T-helper 2 cell treated with Interferon-gamma antibody and Interleukin-4, amounts not matched to agents 100 ng/mL and 5 ng/mL, for 36 hours (primary cell): ENCODE results near the gene CREB3. TPM values are rescaled to one million over a fixed set of nuclear protein-coding genes. Genes with fewer than 3 reads are reported as not detected.

Source experiments
- intact Hi-C: fragments of 100-400 bp; cut with micrococcal nuclease; formaldehyde crosslinking; loops from one replicate; pipeline ENCODE4 v1.15.1; 2023
- total RNA-seq: library from RNA; stranded (reverse); gene quantifications from 2 replicates; pipeline ENCODE4 v1.2.3, GENCODE V29; 2022

Gene CREB3
- total RNA-seq, 1 donor from 2014 or later, result 19.9 TPM

DNA sequence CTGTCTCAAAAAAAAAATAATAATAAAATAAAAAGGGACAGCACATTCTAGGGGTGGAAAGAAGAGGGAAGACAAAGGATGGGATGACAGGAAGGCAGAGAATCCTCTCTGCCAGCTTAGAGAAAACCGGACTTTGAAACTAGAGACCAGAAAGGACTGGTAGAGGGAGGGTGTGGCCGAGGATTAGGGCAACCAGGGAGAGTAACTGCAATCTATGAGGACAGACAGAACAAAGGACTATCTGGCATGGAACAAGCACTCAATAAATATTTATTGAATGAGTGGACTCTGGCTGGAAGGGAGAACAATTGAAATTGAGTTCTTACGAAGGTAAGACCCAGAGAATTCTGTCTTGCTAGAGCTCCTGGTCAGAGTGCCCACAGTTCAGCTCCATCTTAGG is 14.1 kb downstream of the CREB3 start:
- intact Hi-C loops, result loop anchor here (5.0 kb wide), 2 partner anchors 99 to 629 kb away; partner anchors contain the start of gene ATOSB

DNA sequence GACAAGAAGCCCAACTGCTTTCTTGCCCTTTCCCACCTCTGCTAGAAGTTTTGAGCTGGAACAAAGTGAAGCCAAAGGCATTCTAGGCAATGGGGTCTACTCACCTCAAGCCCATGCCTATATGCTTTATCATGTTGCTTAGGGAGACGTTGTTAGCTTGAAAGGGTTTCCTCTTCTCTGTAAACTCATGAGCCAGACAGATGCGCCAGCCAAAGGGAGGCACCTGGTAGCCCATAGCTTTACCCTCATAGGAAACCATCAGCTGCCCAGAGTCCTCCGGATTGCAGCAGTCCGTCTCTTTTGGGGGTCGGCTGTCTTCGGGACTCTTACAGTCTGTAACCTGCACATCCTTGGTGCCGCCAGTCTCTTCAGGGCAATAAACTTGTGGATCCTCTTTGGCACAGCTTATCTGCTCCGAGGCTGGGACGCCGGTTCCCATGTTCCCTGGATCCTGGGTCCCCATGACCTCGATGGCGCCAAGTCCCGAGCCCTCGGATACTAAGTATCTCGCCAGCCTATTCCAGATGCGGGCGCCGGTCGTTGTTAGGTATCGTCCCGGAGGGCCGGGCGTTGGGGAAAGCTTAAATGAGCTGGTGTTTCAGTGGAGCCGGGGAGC is 15.9 kb downstream of the CREB3 start:
- intact Hi-C loops, result loop anchor here (2.0 to 5.0 kb wide), 3 partner anchors 66 to 631 kb away; partner anchors contain the start of genes ATOSB and HINT2

DNA sequence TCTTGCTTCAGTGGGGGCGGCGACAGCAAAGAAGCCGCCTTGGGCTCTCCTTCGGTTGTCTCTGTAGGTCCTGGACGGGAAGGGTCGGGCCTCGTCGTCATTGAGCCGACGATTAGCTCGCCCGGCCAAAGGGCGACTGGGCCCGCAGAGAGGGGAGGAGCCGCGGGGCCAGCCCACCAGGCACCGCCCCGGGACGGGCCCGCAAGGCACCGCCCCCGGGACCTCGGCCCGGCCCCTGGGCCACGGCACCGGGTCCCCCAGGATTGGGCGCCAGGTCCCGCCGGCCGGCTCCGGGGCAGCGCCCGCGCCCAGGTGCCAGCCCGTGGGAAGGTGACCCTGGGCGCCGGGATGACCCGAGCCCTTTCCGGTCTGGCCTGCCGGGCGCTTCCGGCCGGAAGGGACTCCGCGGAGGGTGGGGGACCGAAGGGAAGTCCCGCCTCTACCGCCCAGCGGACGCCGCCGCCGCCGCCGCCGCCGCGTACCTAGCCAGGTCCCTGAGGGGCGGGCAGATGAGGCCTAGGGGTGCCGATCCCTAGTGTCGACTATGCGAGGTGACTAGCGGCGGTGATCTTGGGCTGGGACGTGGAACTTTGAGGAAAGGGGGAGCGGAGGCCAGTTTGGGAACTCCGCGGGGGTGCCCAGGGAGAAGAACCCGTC is 16.5 kb downstream of the CREB3 start, which contains the start of the genes GBA2 and RGP1:
Gene GBA2, minus strand, starts transcription at position 371 of the 657 bp plus-strand sequence. CDS start 524 bp downstream, outside the sequence.
Gene RGP1, plus strand, starts transcription at position 430 of the 657 bp plus-strand sequence. CDS start 469 bp downstream, outside the sequence.
- intact Hi-C loops, result loop anchor here (1.0 to 5.0 kb wide), 6 partner anchors 13 to 632 kb away; partner anchors contain the start of genes ATOSB, CREB3, HINT2 and TLN1

DNA sequence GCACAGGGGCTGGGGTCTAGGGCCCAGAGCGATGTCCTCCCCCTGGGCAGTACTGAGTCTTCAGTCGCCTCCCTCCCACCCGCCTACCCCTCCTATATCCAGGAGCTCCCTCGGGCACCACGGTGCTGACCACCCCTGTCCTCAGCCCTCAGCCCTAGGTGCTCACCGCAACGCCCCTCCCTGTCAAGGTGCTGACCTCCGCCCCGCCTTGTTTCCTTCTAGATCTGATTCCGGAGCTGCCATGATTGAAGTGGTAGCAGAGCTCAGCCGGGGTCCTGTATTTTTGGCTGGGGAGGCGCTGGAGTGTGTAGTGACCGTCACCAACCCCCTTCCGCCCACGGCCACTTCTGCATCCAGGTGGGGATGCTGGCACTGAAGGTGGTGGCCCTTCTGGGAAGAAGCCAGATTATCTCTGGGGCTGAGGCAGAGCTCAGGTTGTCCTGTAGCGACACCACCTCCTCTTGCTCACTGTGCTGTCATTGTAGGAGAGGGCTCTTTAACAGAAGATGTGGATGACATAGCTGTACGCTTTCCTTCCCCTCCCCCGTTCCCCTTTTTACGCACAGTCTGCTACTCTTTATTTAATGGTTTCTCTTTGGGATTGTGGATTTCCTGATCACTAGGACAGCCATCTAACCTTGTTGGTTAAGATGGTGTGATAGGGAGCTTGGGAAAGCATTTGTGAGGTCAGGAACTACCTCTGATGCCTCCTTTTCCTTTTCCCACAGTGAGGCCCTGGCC is 17.2 kb downstream of the CREB3 start:
- intact Hi-C loops, result loop anchor here (1.0 to 10.0 kb wide), 7 partner anchors 13 to 1705 kb away; partner anchors contain the start of genes ATOSB, CREB3, HINT2 and TLN1

DNA sequence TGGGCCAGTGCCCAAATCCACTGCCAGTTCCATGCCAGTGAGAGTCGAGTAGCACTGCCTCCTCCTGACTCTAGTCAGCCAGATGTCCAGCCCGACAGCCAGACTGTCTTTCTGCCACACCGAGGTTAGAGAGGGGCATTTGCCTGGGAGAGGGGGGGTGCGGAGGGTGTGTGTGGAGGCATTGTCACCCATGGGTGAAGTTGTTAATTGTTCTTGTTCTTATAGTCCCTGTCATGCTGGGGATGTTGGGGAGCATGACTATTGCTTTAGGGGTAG is 17.7 kb downstream of the CREB3 start:
- intact Hi-C loops, result loop anchor here (10.0 kb wide), 1 partner anchor 1705 kb away; the partner anchor contains the start of gene UBAP2

DNA sequence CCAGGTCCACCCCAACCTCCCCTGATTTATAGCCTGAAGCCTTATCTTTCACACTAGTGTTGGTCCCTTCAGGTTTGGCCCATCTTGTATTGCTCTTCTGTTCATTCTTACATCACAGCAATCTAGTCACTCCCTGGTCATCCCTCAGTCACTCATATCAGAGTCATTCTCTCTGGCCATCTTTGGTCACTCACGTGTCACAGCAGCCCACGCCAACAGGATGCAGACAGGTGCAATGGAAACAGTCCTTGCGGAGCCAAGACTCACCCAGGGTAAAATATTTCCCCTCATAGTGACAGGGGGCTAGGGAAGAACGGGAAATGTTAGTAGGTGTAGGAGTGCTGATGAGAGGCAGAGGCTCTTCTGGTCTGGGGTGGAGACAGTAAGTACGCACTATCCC is 21.0 kb downstream of the CREB3 start:
- intact Hi-C loops, result loop anchor here (10.0 kb wide), 1 partner anchor 1709 kb away; the partner anchor contains the start of gene UBAP2

DNA sequence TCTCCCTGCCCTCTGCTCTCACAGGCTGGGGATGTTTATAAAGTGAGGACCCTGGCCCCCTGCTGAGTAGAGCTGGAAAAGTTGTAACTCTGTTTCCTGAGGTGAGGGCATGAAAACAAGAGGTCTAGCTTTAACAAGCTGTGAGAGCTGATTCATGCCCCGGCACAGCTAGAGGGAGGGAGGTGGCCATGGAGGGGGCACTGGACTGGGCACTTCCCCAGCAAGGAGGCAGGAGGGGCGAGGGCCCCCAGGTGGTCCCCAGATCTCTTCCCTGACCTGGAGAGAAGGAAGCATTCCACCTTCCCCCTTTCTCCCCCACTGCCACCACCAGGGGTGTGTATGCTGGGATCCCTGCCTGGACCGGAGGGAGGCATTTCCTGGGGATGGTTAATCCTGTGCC is 21.8 kb downstream of the CREB3 start, which contains the start of gene MSMP:
Gene MSMP, minus strand, starts transcription at position 13 of the 400 bp plus-strand sequence. CDS start 147 bp downstream, outside the sequence.
- intact Hi-C loops, result loop anchor here (10.0 kb wide), 1 partner anchor 1709 kb away; the partner anchor contains the start of gene UBAP2

DNA sequence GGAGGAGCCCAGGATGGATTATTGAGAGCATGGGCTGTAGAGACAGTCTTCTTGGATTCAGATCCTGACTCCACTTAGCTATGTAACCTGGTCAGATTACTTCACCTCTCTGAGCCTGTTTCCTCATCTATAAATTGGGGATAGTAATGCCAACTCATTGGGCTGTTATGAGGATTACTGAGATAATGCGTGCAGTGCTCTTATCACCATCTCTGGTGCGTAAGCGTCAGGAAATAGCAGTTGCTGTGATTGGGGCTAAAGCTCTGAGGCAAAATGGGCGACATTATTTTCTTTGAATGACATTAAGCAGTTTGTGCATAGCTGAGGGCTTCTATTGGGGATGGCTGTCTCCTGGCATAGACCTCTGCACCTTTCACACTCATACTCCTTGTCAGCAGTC is 22.6 kb downstream of the CREB3 start:
- intact Hi-C loops, result loop anchor here (10.0 kb wide), 1 partner anchor 1710 kb away; the partner anchor contains the start of gene UBAP2

DNA sequence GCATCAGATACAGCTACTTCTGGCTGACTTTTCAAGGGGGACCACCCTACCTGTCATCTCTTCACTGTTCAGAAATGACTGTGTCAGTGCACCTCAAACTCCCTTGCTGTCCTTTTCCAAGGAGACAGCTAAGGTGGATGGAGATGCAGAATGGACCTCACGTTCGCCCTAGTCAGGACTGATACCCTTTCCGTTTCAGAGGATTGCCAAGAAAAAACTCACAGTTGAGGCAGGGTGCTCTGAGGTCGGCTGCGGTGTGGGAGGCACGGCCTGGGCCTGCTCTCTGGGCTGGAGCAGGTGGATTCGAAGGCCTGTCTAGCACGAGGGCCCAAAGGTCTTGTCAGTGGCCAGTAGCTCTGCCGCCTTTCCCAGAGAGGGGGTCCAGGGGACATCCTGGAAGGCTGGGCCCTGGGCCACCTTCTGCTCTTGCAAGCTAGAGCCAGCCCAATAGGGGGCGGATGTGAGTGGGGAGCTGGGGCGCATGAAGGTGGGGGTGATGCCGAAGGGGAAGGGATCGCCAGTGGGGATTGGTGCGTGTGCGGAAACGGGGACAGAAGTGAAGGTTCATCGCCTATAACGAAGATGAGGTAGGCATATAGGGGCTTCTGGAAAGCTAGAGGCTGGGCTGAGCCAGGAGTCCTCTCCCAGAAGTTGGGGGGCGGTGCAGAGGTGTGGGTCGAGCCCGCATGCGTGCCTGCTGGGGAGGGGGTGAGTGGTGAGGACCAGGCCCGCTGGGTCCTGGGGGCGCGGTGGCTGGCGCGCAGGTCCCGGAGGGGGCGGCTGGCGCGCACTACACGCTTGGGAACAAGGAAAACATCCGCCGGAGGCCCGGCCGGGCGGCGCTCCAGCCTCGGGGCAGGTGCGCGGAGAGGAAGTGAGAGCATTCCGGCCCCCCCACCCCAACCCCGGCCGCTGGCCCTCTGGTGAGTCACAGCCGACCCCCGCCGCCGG is 24.1 kb downstream of the CREB3 start:
- intact Hi-C loops, result loop anchor here (2.0 to 10.0 kb wide), 2 partner anchors 56 to 1712 kb away; partner anchors contain the start of genes SPAG8 and UBAP2

DNA sequence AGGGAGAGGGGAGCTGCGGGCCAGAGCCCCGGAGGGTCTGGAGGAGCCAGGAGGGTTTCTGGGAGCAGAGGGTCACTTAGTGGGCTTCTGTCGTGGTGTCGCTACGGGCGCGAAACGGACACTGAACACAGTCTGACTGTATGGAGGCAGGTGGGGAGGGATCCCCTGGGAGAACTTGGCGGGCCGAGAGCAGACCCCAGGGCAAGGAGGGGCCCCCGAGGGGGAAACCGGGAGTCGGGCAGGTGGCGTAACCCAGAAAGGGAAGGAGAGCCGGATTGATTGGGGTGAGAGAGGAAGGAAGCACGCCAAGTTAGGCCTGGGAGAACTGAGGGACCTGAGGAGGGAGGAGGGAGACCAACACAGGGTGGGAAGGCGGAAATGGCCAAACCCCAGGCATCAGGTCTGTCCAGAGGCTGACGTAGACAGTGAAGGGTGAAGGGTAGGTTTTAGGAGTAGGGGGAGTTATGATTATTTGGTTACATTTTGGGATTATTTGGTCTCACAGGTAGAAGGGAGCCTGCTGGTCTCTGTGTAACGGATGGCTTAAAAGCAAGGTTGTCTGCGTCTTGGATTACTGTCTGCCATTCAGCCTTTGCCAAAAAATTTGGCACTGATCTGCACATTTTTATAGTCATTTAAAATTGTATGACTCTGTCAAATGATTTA is 24.9 kb downstream of the CREB3 start:
- intact Hi-C loops, result loop anchor here (2.0 to 10.0 kb wide), 2 partner anchors 55 to 1713 kb away; partner anchors contain the start of genes SPAG8 and UBAP2

DNA sequence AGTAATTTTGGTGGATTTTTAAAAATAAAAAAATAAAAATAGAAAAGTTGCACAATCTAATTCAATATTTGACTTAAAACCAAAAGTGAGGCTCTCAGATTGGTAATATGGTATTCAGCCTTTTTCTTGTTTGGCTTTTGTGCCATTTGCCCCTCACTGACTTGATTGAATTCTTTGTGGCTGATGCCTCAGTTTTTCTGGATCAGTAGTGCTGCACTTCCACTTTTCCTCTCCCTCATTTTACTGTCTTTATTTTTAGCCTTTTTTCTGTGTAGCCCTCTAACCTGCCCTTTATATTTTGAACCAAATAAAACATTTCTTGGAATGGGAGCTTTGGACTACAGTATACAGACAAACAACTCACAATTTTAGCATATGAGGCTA is 25.4 kb downstream of the CREB3 start:
- intact Hi-C loops, result loop anchor here (2.0 to 10.0 kb wide), 2 partner anchors 55 to 1713 kb away; partner anchors contain the start of genes SPAG8 and UBAP2

DNA sequence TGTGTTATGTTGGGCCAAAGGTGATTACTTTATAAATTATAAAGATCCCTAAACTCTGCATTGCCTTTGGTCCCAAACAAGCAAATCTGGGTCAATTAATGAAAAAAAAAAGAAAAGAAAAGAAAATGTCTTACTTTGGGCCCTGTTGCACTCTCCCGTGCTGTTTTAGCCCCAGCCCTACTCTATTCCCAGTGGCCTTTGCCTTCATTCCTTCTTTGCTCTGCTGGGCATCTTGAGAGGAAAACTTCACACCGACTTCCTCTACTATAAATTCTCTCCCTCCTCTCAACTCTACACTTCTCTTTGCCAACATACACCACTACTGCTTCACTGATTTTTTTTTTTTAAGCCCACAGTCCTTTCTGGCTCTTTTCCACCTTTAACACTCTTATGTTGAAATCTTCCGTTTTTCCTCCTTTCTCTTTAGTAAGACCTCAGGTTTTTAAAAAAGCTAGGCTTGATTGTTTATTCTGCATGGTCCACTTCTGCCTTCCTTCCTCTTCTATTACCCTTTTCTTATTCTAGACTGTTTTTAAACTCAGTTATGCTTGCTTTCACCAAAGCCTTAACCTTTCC is 26.1 kb downstream of the CREB3 start:
- intact Hi-C loops, result loop anchor here (10.0 kb wide), 1 partner anchor 1714 kb away; the partner anchor contains the start of gene UBAP2

DNA sequence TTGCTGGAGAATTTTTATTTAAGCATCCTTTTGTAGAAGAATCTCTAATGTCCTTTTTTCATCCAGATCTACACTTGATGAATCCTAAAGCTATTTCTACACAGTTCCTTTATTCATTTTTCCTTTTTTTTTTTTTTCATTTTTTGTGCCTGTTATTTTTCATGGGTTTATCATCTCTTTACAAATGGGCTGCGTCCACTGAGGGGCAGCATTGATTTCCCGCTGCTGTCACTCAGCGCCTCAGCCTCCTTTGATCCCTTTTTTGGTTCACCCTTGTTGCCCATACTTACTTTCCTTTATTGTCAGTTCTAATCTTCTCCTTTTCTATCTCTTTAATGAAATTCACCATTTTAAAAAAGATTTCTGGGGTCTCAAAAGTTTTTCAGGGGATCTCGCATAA is 27.3 kb downstream of the CREB3 start:
- intact Hi-C loops, result loop anchor here (10.0 kb wide), 1 partner anchor 1715 kb away; the partner anchor contains the start of gene UBAP2

DNA sequence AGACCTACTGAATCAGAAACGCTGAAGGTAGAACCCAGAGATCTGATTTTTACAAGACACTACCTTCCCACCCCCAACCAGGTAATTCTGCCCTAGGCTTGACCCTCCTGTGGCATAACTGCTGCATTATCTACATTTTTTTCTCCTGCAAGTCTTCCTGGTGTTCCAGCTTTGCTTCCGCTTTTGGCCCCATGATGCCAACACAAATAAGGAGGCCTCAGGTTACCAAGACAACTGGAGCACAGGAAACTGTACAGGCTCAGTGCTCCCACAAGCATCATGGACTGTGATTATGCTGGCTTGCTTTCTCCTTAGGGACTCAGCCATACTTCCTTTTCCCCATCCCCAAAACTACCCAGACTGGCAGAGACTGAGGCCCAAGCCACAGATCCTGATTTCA is 28.2 kb downstream of the CREB3 start:
- intact Hi-C loops, result no loop called here

DNA sequence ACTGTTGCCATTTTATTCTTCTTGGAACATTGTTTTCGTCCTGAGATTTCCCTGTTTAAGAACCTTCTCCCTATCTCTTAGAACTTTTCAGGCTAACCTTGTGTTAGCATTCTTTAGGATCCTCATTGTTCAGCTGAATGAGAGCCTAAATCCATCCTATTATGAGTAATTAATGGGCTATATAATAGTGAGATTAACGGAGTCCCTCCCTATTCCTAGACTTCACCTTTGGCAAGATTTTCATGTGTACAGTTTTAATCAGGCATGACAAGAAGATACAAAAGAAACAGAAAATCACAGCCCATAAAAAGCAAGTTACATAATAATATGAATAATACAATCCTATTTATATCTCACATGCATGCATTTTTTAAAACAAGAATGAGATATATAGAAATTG is 30.7 kb downstream of the CREB3 start:
- intact Hi-C loops, result no loop called here

DNA sequence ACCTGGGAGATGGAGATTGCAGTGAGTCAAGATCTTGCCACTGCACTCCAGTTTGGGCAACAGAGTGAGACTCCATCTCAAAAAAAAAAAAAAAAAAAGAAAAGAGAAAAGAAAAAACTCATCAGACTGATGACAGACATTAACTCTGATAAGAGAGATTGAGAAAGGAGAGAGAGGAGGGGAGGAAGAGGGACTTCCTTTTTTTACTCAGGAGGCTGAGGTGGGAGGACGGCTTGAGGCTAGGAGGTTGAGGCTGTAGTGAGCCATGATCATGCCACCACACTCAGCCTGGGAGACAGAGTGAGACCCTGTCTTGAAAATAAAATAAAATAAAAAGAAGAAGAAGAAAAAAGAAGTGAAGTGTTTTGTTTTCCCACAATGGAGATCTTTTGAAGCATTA is 31.3 kb downstream of the CREB3 start:
- intact Hi-C loops, result no loop called here

DNA sequence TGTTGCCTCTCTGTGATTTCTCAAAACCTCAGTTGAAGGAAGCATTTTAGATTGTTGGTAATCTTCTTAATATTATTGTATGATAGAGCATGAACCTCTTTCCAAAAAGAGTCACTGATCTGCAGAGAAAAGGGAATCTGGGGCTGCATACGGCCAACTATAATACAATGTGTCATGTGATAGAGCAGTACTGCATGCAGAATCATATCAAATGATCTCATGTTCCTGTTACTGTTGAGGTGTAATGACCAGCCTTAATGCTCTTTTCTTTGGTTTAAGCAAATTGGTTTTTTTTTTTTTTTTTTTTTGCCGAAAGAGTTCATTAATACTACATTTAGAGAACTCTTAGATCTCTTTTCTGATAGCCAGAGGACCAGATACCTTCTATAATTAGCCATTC is 34.5 kb downstream of the CREB3 start:
- intact Hi-C loops, result no loop called here

DNA sequence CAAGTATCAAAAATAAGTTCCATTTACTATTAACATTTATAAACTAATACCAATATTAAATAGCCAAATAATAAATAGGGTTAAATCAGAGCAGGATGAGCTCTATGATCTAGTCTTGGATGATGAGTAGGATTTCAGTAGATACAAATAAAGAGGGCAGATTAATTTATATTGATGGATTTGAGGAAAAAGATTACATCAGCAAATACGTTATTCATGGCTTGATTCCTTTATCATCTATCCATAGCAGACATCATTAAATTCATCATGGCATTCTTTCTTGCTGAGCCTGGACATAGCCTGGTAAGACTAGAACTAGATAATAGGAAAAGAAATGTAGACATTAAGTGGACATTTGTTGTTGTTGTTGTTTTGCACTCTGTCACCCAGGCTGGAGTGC is 35.0 kb downstream of the CREB3 start:
- intact Hi-C loops, result no loop called here

DNA sequence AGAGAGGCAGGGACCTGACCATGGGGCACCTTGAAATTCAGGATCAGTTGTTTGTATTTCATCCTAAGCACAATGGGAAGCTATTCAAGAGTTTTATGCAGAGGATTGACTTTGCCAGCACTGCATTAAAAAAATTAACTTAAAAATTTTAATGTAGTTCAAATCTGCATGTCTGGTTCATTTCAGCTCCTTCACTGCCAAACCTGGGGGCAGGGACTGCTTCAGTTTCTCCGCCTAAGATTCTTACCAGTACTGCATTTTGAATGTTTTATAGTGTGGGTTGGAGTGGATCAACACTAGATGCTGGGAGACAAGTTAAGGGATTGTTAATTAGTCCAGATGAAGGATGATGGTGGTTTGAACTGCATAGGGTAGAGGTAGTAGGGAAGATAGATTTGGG is 37.3 kb downstream of the CREB3 start:
- intact Hi-C loops, result no loop called here
